ENCODE results near the gene RAPGEF4.

The RAPGEF4 gene

GRCh38 chr2:173050684-173051083, 315.0 kb downstream of the RAPGEF4 start:
- H3K27ac Mint-ChIP-seq: no peak overlapping the region
- H3K9me3 Mint-ChIP-seq: no peaks in the 10 kb centered on the region
- peaks cover 30% of the 10 kb centered on the region for H3K27me3 Mint-ChIP-seq (ENCODE audit: low read depth)
- H3K36me3 Mint-ChIP-seq (ENCODE audit: low read depth): no peaks in the 10 kb centered on the region
- peaks cover 6% of the 10 kb centered on the region for H3K4me1 Mint-ChIP-seq (ENCODE audit: low read depth)
- H3K4me3 Mint-ChIP-seq: no peak overlapping the region

GRCh38 chr2:173051463-173052215, 316.0 kb downstream of the RAPGEF4 start:
- Mint-ChIP-seq H3K4me3 (no peak overlapping the region), H3K27ac (no peak overlapping the region), H3K9me3 (no peaks in the 10 kb centered on the region), H3K36me3 (ENCODE audit: low read depth) (no peaks in the 10 kb centered on the region), H3K4me1 (ENCODE audit: low read depth) (peaks cover 6% of the 10 kb centered on the region), H3K27me3 (ENCODE audit: low read depth) (peaks cover 37% of the 10 kb centered on the region)

- no peak overlapping the region for H3K27ac Mint-ChIP-seq
- H3K4me1 Mint-ChIP-seq (ENCODE audit: low read depth): peaks cover 6% of the 10 kb centered on the region
Observed at GRCh38 chr2:173053043-173053699, 317.5 kb downstream of the RAPGEF4 start.

GRCh38 chr2:173054466-173054865, 318.8 kb downstream of the RAPGEF4 start:
- no peak overlapping the region for H3K27ac Mint-ChIP-seq
- peaks cover 44% of the 10 kb centered on the region for H3K27me3 Mint-ChIP-seq (ENCODE audit: low read depth)
- H3K9me3 Mint-ChIP-seq: no peaks in the 10 kb centered on the region
- H3K4me3 Mint-ChIP-seq: no peak overlapping the region
- no peaks in the 10 kb centered on the region for H3K4me1 Mint-ChIP-seq (ENCODE audit: low read depth)
- no peaks in the 10 kb centered on the region for H3K36me3 Mint-ChIP-seq (ENCODE audit: low read depth)

More at GRCh38 chr2:173053043-173053699, 317.5 kb downstream of the RAPGEF4 start:
- Mint-ChIP-seq H3K9me3 (no peaks in the 10 kb centered on the region), H3K36me3 (ENCODE audit: low read depth) (no peaks in the 10 kb centered on the region), H3K27me3 (ENCODE audit: low read depth) (peaks cover 47% of the 10 kb centered on the region), H3K4me3 (no peak overlapping the region)

- H3K4me3 Mint-ChIP-seq: no peak overlapping the region
- no peaks in the 10 kb centered on the region for H3K9me3 Mint-ChIP-seq
- H3K27me3 Mint-ChIP-seq (ENCODE audit: low read depth): peaks cover 48% of the 10 kb centered on the region
- no peaks in the 10 kb centered on the region for H3K36me3 Mint-ChIP-seq (ENCODE audit: low read depth)
- no peak overlapping the region for H3K27ac Mint-ChIP-seq
- H3K4me1 Mint-ChIP-seq (ENCODE audit: low read depth): no peaks in the 10 kb centered on the region
Observed at GRCh38 chr2:173056705-173057364, 321.2 kb downstream of the RAPGEF4 start.

- no peaks in the 10 kb centered on the region for H3K4me1 Mint-ChIP-seq (ENCODE audit: low read depth)
- H3K27me3 Mint-ChIP-seq (ENCODE audit: low read depth): peaks cover 43% of the 10 kb centered on the region
Observed at GRCh38 chr2:173058097-173058496, 322.5 kb downstream of the RAPGEF4 start.

GRCh38 chr2:173058673-173059072, 323.0 kb downstream of the RAPGEF4 start:
- no peak overlapping the region for H3K4me3 Mint-ChIP-seq
- H3K36me3 Mint-ChIP-seq (ENCODE audit: low read depth): no peaks in the 10 kb centered on the region
- H3K27ac Mint-ChIP-seq: no peak overlapping the region
- no peaks in the 10 kb centered on the region for H3K9me3 Mint-ChIP-seq
- H3K4me1 Mint-ChIP-seq (ENCODE audit: low read depth): no peaks in the 10 kb centered on the region
- H3K27me3 Mint-ChIP-seq (ENCODE audit: low read depth): peaks cover 38% of the 10 kb centered on the region

More at GRCh38 chr2:173058097-173058496, 322.5 kb downstream of the RAPGEF4 start:
- Mint-ChIP-seq H3K27ac (no peak overlapping the region), H3K9me3 (no peaks in the 10 kb centered on the region), H3K36me3 (ENCODE audit: low read depth) (no peaks in the 10 kb centered on the region), H3K4me3 (no peak overlapping the region)

GRCh38 chr2:173059292-173059691, 323.6 kb downstream of the RAPGEF4 start:
- H3K4me1 Mint-ChIP-seq (ENCODE audit: low read depth): no peaks in the 10 kb centered on the region
- H3K4me3 Mint-ChIP-seq: no peak overlapping the region
- no peak overlapping the region for H3K27ac Mint-ChIP-seq
- no peaks in the 10 kb centered on the region for H3K36me3 Mint-ChIP-seq (ENCODE audit: low read depth)
- H3K27me3 Mint-ChIP-seq (ENCODE audit: low read depth): peaks cover 35% of the 10 kb centered on the region
- no peaks in the 10 kb centered on the region for H3K9me3 Mint-ChIP-seq

- Mint-ChIP-seq H3K4me3 (no peak overlapping the region), H3K27ac (no peak overlapping the region), H3K27me3 (ENCODE audit: low read depth) (peaks cover 28% of the 10 kb centered on the region), H3K9me3 (no peaks in the 10 kb centered on the region), H3K4me1 (ENCODE audit: low read depth) (no peaks in the 10 kb centered on the region), H3K36me3 (ENCODE audit: low read depth) (no peaks in the 10 kb centered on the region)
Observed at GRCh38 chr2:173059971-173060461, 324.4 kb downstream of the RAPGEF4 start.

- no peak overlapping the region for H3K4me3 Mint-ChIP-seq
- H3K36me3 Mint-ChIP-seq (ENCODE audit: low read depth): no peaks in the 10 kb centered on the region
- H3K4me1 Mint-ChIP-seq (ENCODE audit: low read depth): no peaks in the 10 kb centered on the region
- H3K27ac Mint-ChIP-seq: no peak overlapping the region
- peaks cover 29% of the 10 kb centered on the region for H3K27me3 Mint-ChIP-seq (ENCODE audit: low read depth)
- no peaks in the 10 kb centered on the region for H3K9me3 Mint-ChIP-seq
Observed at GRCh38 chr2:173062801-173063200, 327.2 kb downstream of the RAPGEF4 start.

GRCh38 chr2:173064151-173064805, 328.6 kb downstream of the RAPGEF4 start:
- Mint-ChIP-seq H3K27ac (no peak overlapping the region), H3K9me3 (no peaks in the 10 kb centered on the region), H3K27me3 (ENCODE audit: low read depth) (peaks cover 39% of the 10 kb centered on the region), H3K36me3 (ENCODE audit: low read depth) (no peaks in the 10 kb centered on the region), H3K4me3 (no peak overlapping the region), H3K4me1 (ENCODE audit: low read depth) (no peaks in the 10 kb centered on the region)

GRCh38 chr2:173066887-173067676, 331.4 kb downstream of the RAPGEF4 start:
- H3K9me3 Mint-ChIP-seq: no peaks in the 10 kb centered on the region
- H3K27me3 Mint-ChIP-seq (ENCODE audit: low read depth): peaks cover 48% of the 10 kb centered on the region
- no peak overlapping the region for H3K4me3 Mint-ChIP-seq
- H3K36me3 Mint-ChIP-seq (ENCODE audit: low read depth): no peaks in the 10 kb centered on the region
- no peaks in the 10 kb centered on the region for H3K4me1 Mint-ChIP-seq (ENCODE audit: low read depth)
- no peak overlapping the region for H3K27ac Mint-ChIP-seq

GRCh38 chr2:173075056-173075780, 339.6 kb downstream of the RAPGEF4 start:
- Mint-ChIP-seq H3K27me3 (ENCODE audit: low read depth) (peaks cover 29% of the 10 kb centered on the region), H3K27ac (peak overlapping the region; percentile 60), H3K36me3 (ENCODE audit: low read depth) (peaks cover 7% of the 10 kb centered on the region), H3K4me3 (peak overlapping the region; percentile 78), H3K9me3 (no peaks in the 10 kb centered on the region), H3K4me1 (ENCODE audit: low read depth) (peaks cover 20% of the 10 kb centered on the region)

Measured in T-helper 1 cell treated with Interleukin-12 subunit alpha and Interleukin-12 subunit beta and Interleukin-4 antibody, amounts not matched to agents 30 μg/mL and 1 μg/mL, for 36 hours (primary cell).